VCaP (cell line): ENCODE results near the gene ACBD5.

Experiments used
- H3K27ac ChIP-seq: fragments of 450-650 bp; 2 replicates; pipeline ENCODE4 v1.5.1; 2017
- TF ChIP-seq, protein P1 (sequence below): fragments of 450-650 bp; conservative IDR thresholded peaks from 2 replicates; pipeline ENCODE4 v1.5.1; 2017; ENCODE audit warnings: mild to moderate bottlenecking, moderate library complexity

ACBD5 gene

DNA sequence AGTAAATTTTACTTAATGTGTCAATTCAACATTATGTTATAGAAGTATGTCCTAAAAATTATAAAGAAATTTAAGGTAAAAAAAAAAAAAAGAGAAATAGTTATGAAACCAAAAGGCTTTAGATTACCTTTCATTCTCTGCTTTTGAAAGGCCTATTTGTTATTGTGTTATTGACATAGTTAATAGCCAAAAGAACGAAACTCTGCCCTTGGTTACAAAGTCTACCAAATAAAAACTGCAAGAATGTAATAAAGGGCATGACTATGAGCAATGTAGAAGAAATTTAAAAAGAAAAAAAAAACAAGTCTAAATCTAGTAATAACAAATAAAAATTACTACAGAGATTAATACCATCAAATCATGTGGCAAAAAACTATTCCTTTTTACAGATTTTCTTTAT is 10.6 kb downstream of the ACBD5 start:
- TF ChIP-seq, protein P1, sequence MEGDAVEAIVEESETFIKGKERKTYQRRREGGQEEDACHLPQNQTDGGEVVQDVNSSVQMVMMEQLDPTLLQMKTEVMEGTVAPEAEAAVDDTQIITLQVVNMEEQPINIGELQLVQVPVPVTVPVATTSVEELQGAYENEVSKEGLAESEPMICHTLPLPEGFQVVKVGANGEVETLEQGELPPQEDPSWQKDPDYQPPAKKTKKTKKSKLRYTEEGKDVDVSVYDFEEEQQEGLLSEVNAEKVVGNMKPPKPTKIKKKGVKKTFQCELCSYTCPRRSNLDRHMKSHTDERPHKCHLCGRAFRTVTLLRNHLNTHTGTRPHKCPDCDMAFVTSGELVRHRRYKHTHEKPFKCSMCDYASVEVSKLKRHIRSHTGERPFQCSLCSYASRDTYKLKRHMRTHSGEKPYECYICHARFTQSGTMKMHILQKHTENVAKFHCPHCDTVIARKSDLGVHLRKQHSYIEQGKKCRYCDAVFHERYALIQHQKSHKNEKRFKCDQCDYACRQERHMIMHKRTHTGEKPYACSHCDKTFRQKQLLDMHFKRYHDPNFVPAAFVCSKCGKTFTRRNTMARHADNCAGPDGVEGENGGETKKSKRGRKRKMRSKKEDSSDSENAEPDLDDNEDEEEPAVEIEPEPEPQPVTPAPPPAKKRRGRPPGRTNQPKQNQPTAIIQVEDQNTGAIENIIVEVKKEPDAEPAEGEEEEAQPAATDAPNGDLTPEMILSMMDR: no peak
- H3K27ac ChIP-seq: no peak overlapping the region

DNA sequence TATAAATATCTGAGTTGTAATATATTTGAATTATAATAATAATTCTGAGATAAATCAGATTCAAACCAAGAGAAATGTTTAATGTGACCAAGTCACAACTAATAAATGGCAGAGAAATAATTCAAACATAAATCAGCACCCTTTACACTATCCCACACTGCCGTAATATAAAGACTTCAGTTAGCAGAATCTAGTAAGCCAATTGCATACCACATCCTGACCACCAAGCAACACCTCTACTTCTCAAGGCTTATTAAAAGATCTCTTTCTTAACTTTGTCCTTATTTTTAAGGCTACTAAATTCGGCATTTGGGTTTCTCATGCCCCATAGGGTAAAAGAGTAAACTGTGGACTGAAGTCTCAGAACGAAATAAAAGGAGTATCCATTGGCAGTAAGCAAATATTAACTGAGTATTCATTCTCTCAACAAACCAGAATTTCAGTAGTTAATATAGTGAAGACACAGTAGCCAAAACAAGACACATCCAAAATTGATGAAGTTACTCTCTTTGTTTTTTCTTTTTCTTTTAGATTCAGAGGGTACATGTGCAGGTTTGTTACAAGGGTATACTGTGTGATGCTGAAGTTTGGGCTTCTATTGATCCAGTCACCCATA is 14.8 kb downstream of the ACBD5 start:
- no peak overlapping the region for H3K27ac ChIP-seq
- TF ChIP-seq, protein P1: no peak

DNA sequence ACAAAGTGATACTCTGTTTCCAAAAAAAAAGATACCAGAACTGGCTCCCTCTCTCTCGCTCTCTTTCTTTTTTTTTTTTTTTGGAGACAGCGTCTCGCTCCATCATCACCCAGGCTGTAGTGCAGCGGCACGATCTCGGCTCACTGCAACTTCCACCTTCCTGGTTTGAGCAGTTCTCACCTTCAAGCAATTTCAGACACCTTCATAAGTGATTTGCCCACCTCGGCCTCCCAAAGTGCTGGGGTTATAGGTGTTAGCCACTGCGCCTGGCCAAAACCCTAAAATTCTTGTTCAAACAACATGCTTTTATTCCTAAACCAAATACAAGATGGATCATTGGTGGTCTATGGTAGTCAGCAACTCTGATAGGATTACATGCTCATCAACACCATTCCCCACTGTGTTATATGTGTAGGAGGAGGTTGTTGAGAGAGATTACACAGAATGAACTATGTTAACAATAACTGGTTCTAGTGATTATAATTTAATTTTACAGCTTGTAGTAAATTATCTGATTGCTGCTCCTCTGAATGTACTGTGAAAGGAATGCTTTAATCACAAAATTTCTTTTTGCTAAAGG is 15.5 kb downstream of the ACBD5 start:
- H3K27ac ChIP-seq: no peak overlapping the region
- TF ChIP-seq, protein P1: no peak

DNA sequence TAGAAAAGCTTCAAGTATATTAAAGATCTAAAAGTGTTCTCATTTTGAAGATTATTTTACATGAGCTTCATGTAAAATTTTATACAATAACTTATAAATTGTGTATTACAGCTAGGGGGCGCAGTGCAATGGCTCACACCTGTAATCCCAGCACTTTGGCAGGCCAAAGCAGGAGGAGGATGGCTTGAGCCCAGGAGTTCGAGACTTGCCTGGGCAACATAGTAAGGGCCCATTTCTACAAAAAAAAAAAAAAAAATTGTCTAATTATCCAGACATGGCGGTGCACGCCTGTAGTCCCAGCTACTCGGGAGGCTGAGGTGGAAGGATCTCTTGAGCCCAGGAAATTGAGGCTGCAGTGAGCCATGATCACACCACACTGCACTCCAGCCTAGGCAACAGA is 16.6 kb downstream of the ACBD5 start:
- TF ChIP-seq, protein P1: peak; percentile 78
- H3K27ac ChIP-seq: no peak overlapping the region

DNA sequence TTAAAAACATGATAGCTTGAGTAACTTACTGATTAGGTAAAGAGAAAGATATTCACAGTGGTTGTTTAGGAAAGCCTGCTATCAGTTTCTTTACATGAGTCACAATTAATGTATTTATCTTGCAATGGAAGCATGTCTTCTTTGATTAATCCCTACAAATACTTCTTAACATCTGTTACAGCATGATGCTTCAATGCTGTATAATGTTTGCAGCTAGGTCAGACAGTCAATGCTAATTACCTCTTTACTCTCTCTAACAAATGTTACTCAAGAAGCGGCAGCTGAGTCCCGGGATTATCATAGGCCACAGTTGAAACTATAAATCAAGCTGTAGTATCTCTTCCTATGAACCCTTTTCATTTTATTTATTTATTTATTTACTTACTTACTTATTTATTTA is 33.2 kb downstream of the ACBD5 start:
- TF ChIP-seq, protein P1: no peak
- no peak overlapping the region for H3K27ac ChIP-seq

DNA sequence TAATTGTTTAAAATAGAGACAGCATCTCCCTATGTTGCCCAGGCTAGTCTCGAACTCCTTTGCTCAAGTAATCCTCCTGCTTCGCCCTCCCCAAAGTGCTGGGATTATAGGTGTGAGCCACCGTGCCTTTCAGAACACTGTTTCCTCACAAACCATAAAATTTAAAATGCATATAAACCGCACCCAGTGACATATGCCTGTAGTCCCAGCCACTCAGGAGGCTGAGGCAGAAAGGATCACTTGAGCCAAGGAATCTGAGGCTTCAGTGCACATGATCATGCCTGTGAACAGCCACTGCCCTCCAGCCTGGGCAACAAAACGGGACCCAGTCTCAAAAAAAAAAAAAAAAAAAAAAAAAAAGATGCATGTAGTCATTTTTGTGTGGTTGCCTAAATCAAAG is 36.8 kb downstream of the ACBD5 start:
- TF ChIP-seq, protein P1: no peak
- no peak overlapping the region for H3K27ac ChIP-seq

DNA sequence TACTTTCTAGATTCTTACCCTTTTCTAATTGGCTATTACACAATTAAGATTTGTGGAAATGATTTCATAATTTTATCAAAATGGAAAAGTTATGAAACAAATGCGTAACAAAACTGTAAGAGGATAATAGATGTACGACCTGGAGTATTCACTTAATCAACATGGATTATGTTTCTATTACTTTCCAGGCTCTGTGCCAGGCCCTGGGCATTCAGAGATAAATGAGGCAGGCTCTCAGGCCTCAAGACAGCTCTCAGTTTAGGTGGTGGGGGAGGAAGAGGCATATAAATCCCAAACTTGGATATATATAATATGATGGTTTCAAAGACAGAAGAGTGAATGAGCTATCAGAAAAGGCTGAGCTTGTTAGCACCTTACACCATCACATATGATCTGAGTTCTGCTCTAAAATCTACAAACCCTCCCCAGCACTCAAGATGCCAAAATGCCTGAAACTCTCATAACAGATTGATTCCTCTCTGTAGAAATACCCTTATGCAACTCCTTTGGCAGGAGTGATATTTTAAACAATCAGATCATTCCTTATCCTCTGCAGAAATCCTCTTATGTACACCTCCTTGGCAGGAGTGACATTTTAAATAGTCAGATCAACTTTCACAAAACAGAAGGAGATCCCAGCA is 42.5 kb downstream of the ACBD5 start:
- no peak overlapping the region; the same call in 1 of the 2 replicates for H3K27ac ChIP-seq
- TF ChIP-seq, protein P1: no peak
